B cell (primary cell): ENCODE data around the gene CST1. TPM values are rescaled to one million over a fixed set of nuclear protein-coding genes. Genes with fewer than 3 reads are reported as not detected.
"Not testable (repeated sequence)": the region's sequence is repeated elsewhere in the genome, so short reads cannot be mapped to it uniquely, and the experiment has no call there.

Source experiments
- ATAC-seq: fragments of 200-7000 bp; cut with Tn5 transposase; one replicate; pipeline ENCODE4 v1.10.0; 2021; ENCODE audit warnings: low read depth, mild to moderate bottlenecking, moderate number of reproducible peaks, moderate library complexity
- CTCF ChIA-PET: fragments of 350-600 bp; sonication (Branson Sonifier 250); formaldehyde crosslinking; loops from one replicate; lab custom pipeline; 2021; ENCODE audit warnings: antibody characterized with exemption, inconsistent platforms; lab: Charles Lee
- POLR2A ChIA-PET: fragments of 350-600 bp; sonication (Branson Sonifier 250); formaldehyde crosslinking; loops from one replicate; lab custom pipeline; 2021; ENCODE audit warnings: antibody characterized with exemption; lab: Charles Lee
- DNase-seq: peaks from one replicate; pipeline ENCODE4 v3.0.0; 2013
- H2AFZ ChIP-seq: 2 replicates; pipeline ENCODE4 v1.6.1; 2012; ENCODE audit warnings: mild to moderate bottlenecking, low read depth, low read length; ENCODE audit not compliant: insufficient read depth, poor library complexity, severe bottlenecking
- H3K27ac ChIP-seq, 2 donors: 1 replicate in 1 of 2; 2 replicates in 1 of 2; pipeline ENCODE4 v1.5.1; 2012 to 2013; ENCODE audit warnings: low read length in 2 of 2, mild to moderate bottlenecking in 2 of 2, moderate library complexity in 1 of 2
- H3K27me3 ChIP-seq, 4 experiments: fragments of 200-600 bp in 1 of 4; sonication (generic) in 1 of 4; replicated peaks in 1 of 4; 1 replicate in 2 of 4; 2 replicates in 2 of 4; pipeline versions ENCODE4 v1.6.1 to v1.7.0; 2013 to 2016; ENCODE audit warnings: low read length in 3 of 4, mild to moderate bottlenecking in 2 of 4, mixed read lengths in 1 of 4, moderate library complexity in 1 of 4; ENCODE audit not compliant: insufficient read depth in 4 of 4, control insufficient read depth in 3 of 4; ENCODE audit errors: control extremely low read depth in 1 of 4
- H3K36me3 ChIP-seq, 2 experiments: replicated peaks in 1 of 2; 1 replicate in 1 of 2; 2 replicates in 1 of 2; pipeline versions ENCODE4 v1.6.1 to v1.7.1; 2013; ENCODE audit warnings: low read length in 1 of 2; ENCODE audit not compliant: insufficient read depth in 2 of 2, control insufficient read depth in 1 of 2; ENCODE audit errors: control extremely low read depth in 1 of 2, extremely low read depth in 1 of 2
- H3K4me1 ChIP-seq, 2 donors: fragments of 200-600 bp in 1 of 2; sonication (generic) in 1 of 2; 1 replicate in 1 of 2; 2 replicates in 1 of 2; pipeline versions ENCODE4 v1.5.1 to v1.6.1; 2013 to 2017; ENCODE audit warnings: low read length in 2 of 2; ENCODE audit not compliant: control insufficient read depth in 2 of 2, insufficient read depth in 2 of 2
- H3K4me2 ChIP-seq: replicated peaks from 2 replicates; pipeline ENCODE3; 2012; ENCODE audit warnings: mild to moderate bottlenecking, low read depth, low read length; ENCODE audit not compliant: poor library complexity, severe bottlenecking
- H3K4me3 ChIP-seq, 5 experiments: fragments of 200-600 bp in 1 of 5; sonication (generic) in 1 of 5; 1 replicate in 3 of 5; 2 replicates in 2 of 5; pipeline versions ENCODE4 v1.5.1 to v1.7.0; 2011 to 2016; ENCODE audit warnings: low read length in 4 of 5, mild to moderate bottlenecking in 4 of 5, low read depth in 2 of 5, control low read depth in 1 of 5, moderate library complexity in 1 of 5; ENCODE audit not compliant: insufficient read depth in 1 of 5; ENCODE audit errors: control extremely low read depth in 1 of 5, extremely low read depth in 1 of 5
- H3K79me2 ChIP-seq: fragments of 200-600 bp; sonication (generic); one replicate; pipeline ENCODE4 v1.6.0; 2016; ENCODE audit warnings: low read length; ENCODE audit not compliant: control insufficient read depth, insufficient read depth
- H3K9ac ChIP-seq: fragments of 200-600 bp; sonication (generic); 2 replicates; pipeline ENCODE4 v1.6.1; 2017; ENCODE audit warnings: mild to moderate bottlenecking, low read length, moderate library complexity
- H3K9me3 ChIP-seq, 3 donors: one replicate each; pipeline versions ENCODE4 v1.6.1 to v1.7.1; 2013; ENCODE audit warnings: low read length in 2 of 3; ENCODE audit not compliant: control insufficient read depth in 2 of 3, insufficient read depth in 1 of 3; ENCODE audit errors: control extremely low read depth in 1 of 3
- H4K20me1 ChIP-seq: 2 replicates; pipeline ENCODE4 v1.6.0; 2012; ENCODE audit warnings: mild to moderate bottlenecking, low read length; ENCODE audit not compliant: insufficient read depth, control insufficient read depth, poor library complexity, severe bottlenecking
- H3K27ac Mint-ChIP-seq: one replicate; pipeline ENCODE4 v1.8.0; 2021; ENCODE audit warnings: mixed read lengths
- H3K27me3 Mint-ChIP-seq: one replicate; pipeline ENCODE4 v1.8.0; 2021; ENCODE audit warnings: mixed read lengths
- H3K4me1 Mint-ChIP-seq: one replicate; pipeline ENCODE4 v1.8.0; 2021; ENCODE audit warnings: mixed read lengths
- H3K4me3 Mint-ChIP-seq: one replicate; pipeline ENCODE4 v1.8.0; 2021; ENCODE audit warnings: mixed read lengths
- H3K9me3 Mint-ChIP-seq: one replicate; pipeline ENCODE4 v1.8.0; 2022; ENCODE audit warnings: mixed read lengths; ENCODE audit not compliant: insufficient read depth
- EZH2 ChIP-seq: IDR thresholded peaks from 2 replicates; pipeline ENCODE4 v1.6.1; 2012; ENCODE audit warnings: borderline replicate concordance, low read depth, mild to moderate bottlenecking, moderate library complexity, low read length; ENCODE audit not compliant: insufficient read depth, poor library complexity, severe bottlenecking
- WGBS: methylation state at CpG from one replicate; pipeline ENCODE4 v1.1.5; 2013; ENCODE audit warnings: missing lambda C conversion rate; ENCODE audit not compliant: insufficient coverage; 5-methylcytosine and 5-hydroxymethylcytosine counted together
- intact Hi-C: fragments of 100-400 bp; cut with micrococcal nuclease; formaldehyde crosslinking; loops from one replicate; pipeline ENCODE4 v1.10.0; 2022
- polyA plus RNA-seq: library from polyadenylated mRNA; depleted of rRNA; stranded (reverse); fragments of >200 nt; gene quantifications from 2 replicates; pipeline ENCODE4 v1.2.3, GENCODE V29; 2012
- total RNA-seq, 2 donors: library from RNA; stranded (reverse); fragments of 120-200 nt in 1 of 2; gene quantifications; 1 replicate in 1 of 2; 2 replicates in 1 of 2; pipeline versions ENCODE4 v1.2.3 to v1.2.4, GENCODE V29; 2013 to 2022
- TF ChIP-seq, protein P1 (sequence below): fragments of 200-600 bp; IDR thresholded peaks from one replicate; pipeline ENCODE4 v1.8.0; 2022; ENCODE audit warnings: antibody characterized with exemption, mild to moderate bottlenecking

The CST1 gene
- total and polyA plus RNA-seq, 2 donors (not counting 1 experiment from before 2014, with no cell fraction given): not detected

- TF ChIP-seq EZH2: no peak
- TF ChIP-seq, protein P1, sequence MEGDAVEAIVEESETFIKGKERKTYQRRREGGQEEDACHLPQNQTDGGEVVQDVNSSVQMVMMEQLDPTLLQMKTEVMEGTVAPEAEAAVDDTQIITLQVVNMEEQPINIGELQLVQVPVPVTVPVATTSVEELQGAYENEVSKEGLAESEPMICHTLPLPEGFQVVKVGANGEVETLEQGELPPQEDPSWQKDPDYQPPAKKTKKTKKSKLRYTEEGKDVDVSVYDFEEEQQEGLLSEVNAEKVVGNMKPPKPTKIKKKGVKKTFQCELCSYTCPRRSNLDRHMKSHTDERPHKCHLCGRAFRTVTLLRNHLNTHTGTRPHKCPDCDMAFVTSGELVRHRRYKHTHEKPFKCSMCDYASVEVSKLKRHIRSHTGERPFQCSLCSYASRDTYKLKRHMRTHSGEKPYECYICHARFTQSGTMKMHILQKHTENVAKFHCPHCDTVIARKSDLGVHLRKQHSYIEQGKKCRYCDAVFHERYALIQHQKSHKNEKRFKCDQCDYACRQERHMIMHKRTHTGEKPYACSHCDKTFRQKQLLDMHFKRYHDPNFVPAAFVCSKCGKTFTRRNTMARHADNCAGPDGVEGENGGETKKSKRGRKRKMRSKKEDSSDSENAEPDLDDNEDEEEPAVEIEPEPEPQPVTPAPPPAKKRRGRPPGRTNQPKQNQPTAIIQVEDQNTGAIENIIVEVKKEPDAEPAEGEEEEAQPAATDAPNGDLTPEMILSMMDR: no peak
- Mint-ChIP-seq H3K9me3 (no peaks in the 10 kb centered on the region), H3K27ac (no peak overlapping the region), H3K4me3 (no peak overlapping the region), H3K4me1 (no peaks in the 10 kb centered on the region), H3K27me3 (no peaks in the 10 kb centered on the region)
- no peak overlapping the region for H3K9ac ChIP-seq
- POLR2A ChIA-PET: no interaction called here
- H3K4me2 ChIP-seq: no peak overlapping the region
- H2AFZ ChIP-seq: no peak overlapping the region
- WGBS: no CpG with 5 or more reads among the region's 2 CpGs
- no peaks in the 10 kb centered on the region for H3K27me3 ChIP-seq
- H3K27ac ChIP-seq: no peak overlapping the region
- intact Hi-C loops: no loop called here
- DNase-seq (no peak), ATAC-seq (no peak)
- CTCF ChIA-PET: no interaction called here
- H3K4me1 ChIP-seq: no peaks in the 10 kb centered on the region
- no peak overlapping the region for H3K4me3 ChIP-seq
- H3K36me3 ChIP-seq: no peaks in the 10 kb centered on the region
- no peaks in the 10 kb centered on the region for H3K79me2 ChIP-seq
- H4K20me1 ChIP-seq: no peaks in the 10 kb centered on the region
- no peaks in the 10 kb centered on the region for H3K9me3 ChIP-seq
Observed at GRCh38 chr20:23745247-23745646, 5.5 kb downstream of the CST1 start.

- TF ChIP-seq EZH2: no peak
- TF ChIP-seq, protein P1: no peak
- intact Hi-C loops: no loop called here
Observed at GRCh38 chr20:23744817-23745216, 5.9 kb downstream of the CST1 start.

DNA sequence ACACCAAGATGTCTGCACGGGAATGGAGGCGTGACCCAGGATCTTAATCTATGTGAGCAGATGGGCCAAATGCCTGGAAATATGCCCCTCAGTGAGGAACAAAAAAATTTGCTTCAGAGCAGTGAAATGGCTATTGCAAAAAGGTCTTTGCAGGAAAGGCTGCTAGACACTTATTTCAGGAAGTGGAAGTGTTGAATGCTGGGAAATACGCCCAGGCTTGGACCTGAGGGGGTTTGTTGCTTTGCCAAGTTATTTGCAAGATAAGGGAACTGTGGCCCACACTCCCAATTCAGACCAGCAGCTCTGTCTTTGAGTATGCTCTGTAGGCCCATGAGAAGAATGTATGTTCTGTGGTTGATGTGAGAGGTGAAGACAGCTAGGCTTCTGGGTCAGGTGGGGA is 15.3 kb downstream of the CST1 start:
- H3K9me3 ChIP-seq, H3K4me2 ChIP-seq, H3K4me1 Mint-ChIP-seq, ATAC-seq, H3K4me3 ChIP-seq, H3K4me1 ChIP-seq, intact Hi-C loops, H4K20me1 ChIP-seq, POLR2A ChIA-PET, H3K27ac ChIP-seq, H3K27me3 ChIP-seq, H2AFZ ChIP-seq, H3K4me3 Mint-ChIP-seq, DNase-seq, H3K9me3 Mint-ChIP-seq, CTCF ChIA-PET, H3K36me3 ChIP-seq, H3K79me2 ChIP-seq, H3K27ac Mint-ChIP-seq, H3K9ac ChIP-seq: not testable (repeated sequence)
- WGBS: 36% methylated on average over 3 of the region's 3 CpGs
- H3K27me3 Mint-ChIP-seq: peaks cover 16% of the 10 kb centered on the region

More at GRCh38 chr20:23744817-23745216, 5.9 kb downstream of the CST1 start:
- no peak overlapping the region for H3K4me3 Mint-ChIP-seq
- H3K27ac Mint-ChIP-seq: no peak overlapping the region
- Histone ChIP-seq H3K9ac (no peak overlapping the region), H3K4me3 (no peak overlapping the region), H3K79me2 (no peaks in the 10 kb centered on the region), H3K36me3 (no peaks in the 10 kb centered on the region), H3K4me1 (no peaks in the 10 kb centered on the region), H3K4me2 (no peak overlapping the region), H3K27ac (no peak overlapping the region), H3K9me3 (no peaks in the 10 kb centered on the region), H4K20me1 (no peaks in the 10 kb centered on the region), H3K27me3 (no peaks in the 10 kb centered on the region), H2AFZ (no peak overlapping the region)
- H3K27me3 Mint-ChIP-seq: no peaks in the 10 kb centered on the region
- POLR2A ChIA-PET: no interaction called here
- no peaks in the 10 kb centered on the region for H3K4me1 Mint-ChIP-seq
- 58% methylated on average over 1 of the region's 1 CpG for WGBS
- CTCF ChIA-PET: no interaction called here
- DNase-seq (no peak), ATAC-seq (no peak)
- no peaks in the 10 kb centered on the region for H3K9me3 Mint-ChIP-seq
